Measurements from ENCODE around the gene ABCG2.

- TF ChIP-seq CTCF (IDR thresholded peaks at IDR 0.05) = no peak
- TF ChIP-seq POLR2AphosphoS5 (IDR thresholded peaks at IDR 0.05) = no peak
- no peak for TF ChIP-seq POLR2A (IDR thresholded peaks at IDR 0.05)
- no peak for TF ChIP-seq EP300 (IDR thresholded peaks at IDR 0.05)
Measured at GRCh38 chr4:88060431-88060830, 98.0 kb downstream of the ABCG2 start.
